Upper lobe of right lung (tissue), 1 donor: ENCODE measurements around the gene PTPRN2. TPM values are rescaled to one million over a fixed set of nuclear protein-coding genes. Genes with fewer than 3 reads are reported as not detected.

Source experiments
- ATAC-seq: fragments of 200-7000 bp; cut with Tn5 transposase; one replicate; pipeline ENCODE4 v1.9.1; 2020; ENCODE audit warnings: mild to moderate bottlenecking, moderate library complexity
- DNase-seq: peaks from one replicate; pipeline ENCODE4 v3.0.0-alpha.2; 2020
- H3K27ac ChIP-seq: fragments of 200-600 bp; one replicate; pipeline ENCODE4 v1.8.0; 2022
- H3K27me3 ChIP-seq: fragments of 200-600 bp; one replicate; pipeline ENCODE4 v1.8.0; 2022; ENCODE audit warnings: mild to moderate bottlenecking
- H3K36me3 ChIP-seq: fragments of 200-600 bp; one replicate; pipeline ENCODE4 v1.8.0; 2022
- H3K4me1 ChIP-seq: fragments of 200-600 bp; one replicate; pipeline ENCODE4 v1.8.0; 2022
- H3K4me3 ChIP-seq: fragments of 200-600 bp; one replicate; pipeline ENCODE4 v1.8.0; 2022; ENCODE audit warnings: mild to moderate bottlenecking
- H3K9me3 ChIP-seq: fragments of 200-600 bp; one replicate; pipeline ENCODE4 v1.8.0; 2022
- intact Hi-C: fragments of 100-400 bp; cut with DNase I; formaldehyde crosslinking; loops from one replicate; pipeline ENCODE4 v1.11.0; 2022
- total RNA-seq: library from RNA; stranded (reverse); fragmentation: NEBNext Ultra II Directional; extraction: Animal tissue kit (Norgen Biotek cat#: 25700); gene quantifications from one replicate; pipeline ENCODE4 v1.2.1, GENCODE V29; 2021
- TF ChIP-seq, protein P1 (sequence below): fragments of 200-600 bp; IDR thresholded peaks from one replicate; pipeline ENCODE4 v1.8.0; 2022; ENCODE audit warnings: antibody characterized with exemption
- donor health status: DM: no; HTN: yes; CAD: no; lungs with severe emphysema.

PTPRN2 gene
- total RNA-seq, 1 donor from 2014 or later = 4.9 TPM

DNA sequence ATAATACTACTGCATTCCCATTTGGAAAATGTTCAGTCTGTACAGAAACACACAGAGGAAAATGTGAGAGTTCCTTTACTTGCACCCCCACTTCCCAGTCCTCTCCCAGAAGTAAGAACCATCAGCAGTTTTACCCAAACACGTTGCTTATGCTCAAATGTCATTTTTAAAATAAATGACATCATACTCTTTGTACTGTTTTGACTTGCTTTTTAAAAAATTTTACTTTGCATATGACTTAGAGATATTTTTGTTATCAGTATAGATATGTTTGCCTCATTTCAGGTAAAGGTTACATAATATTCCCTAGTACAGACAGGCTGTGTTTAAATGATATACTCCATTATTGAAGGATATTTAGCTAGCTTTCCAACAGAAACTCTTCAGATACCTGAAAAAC lies 13.5 kb upstream of the PTPRN2 start:
- Histone ChIP-seq H3K4me1 (no peaks in the 10 kb centered on the region), H3K4me3 (no peak overlapping the region), H3K27ac (no peak overlapping the region), H3K27me3 (no peaks in the 10 kb centered on the region), H3K36me3 (no peaks in the 10 kb centered on the region), H3K9me3 (no peaks in the 10 kb centered on the region)
- intact Hi-C loops = no loop called here
- TF ChIP-seq, protein P1, sequence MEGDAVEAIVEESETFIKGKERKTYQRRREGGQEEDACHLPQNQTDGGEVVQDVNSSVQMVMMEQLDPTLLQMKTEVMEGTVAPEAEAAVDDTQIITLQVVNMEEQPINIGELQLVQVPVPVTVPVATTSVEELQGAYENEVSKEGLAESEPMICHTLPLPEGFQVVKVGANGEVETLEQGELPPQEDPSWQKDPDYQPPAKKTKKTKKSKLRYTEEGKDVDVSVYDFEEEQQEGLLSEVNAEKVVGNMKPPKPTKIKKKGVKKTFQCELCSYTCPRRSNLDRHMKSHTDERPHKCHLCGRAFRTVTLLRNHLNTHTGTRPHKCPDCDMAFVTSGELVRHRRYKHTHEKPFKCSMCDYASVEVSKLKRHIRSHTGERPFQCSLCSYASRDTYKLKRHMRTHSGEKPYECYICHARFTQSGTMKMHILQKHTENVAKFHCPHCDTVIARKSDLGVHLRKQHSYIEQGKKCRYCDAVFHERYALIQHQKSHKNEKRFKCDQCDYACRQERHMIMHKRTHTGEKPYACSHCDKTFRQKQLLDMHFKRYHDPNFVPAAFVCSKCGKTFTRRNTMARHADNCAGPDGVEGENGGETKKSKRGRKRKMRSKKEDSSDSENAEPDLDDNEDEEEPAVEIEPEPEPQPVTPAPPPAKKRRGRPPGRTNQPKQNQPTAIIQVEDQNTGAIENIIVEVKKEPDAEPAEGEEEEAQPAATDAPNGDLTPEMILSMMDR = no peak
- no peak for DNase-seq
- ATAC-seq = no peak

GRCh38 chr7:158596745-158597144 lies 9.1 kb upstream of the PTPRN2 start:
- Histone ChIP-seq H3K36me3 (no peaks in the 10 kb centered on the region), H3K27me3 (no peaks in the 10 kb centered on the region), H3K4me3 (no peak overlapping the region), H3K4me1 (no peaks in the 10 kb centered on the region), H3K27ac (no peak overlapping the region), H3K9me3 (no peaks in the 10 kb centered on the region)
- ATAC-seq = no peak
- TF ChIP-seq, protein P1 = no peak
- no peak for DNase-seq
- intact Hi-C loops = no loop called here

- ATAC-seq (no peak), DNase-seq (no peak)
- Histone ChIP-seq H3K9me3 (no peaks in the 10 kb centered on the region), H3K27ac (no peak overlapping the region), H3K4me3 (no peak overlapping the region), H3K27me3 (no peaks in the 10 kb centered on the region), H3K4me1 (no peaks in the 10 kb centered on the region), H3K36me3 (no peaks in the 10 kb centered on the region)
- intact Hi-C loops = no loop called here
- TF ChIP-seq, protein P1 = no peak
Observed at GRCh38 chr7:158596309-158596708, 8.7 kb upstream of the PTPRN2 start.

- H3K27me3 ChIP-seq = no peaks in the 10 kb centered on the region
- DNase-seq (no peak), ATAC-seq (peak; percentile 81)
Observed at GRCh38 chr7:158595068-158595467, 7.4 kb upstream of the PTPRN2 start.

GRCh38 chr7:158592541-158592940 lies 4.9 kb upstream of the PTPRN2 start:
- ATAC-seq (no peak), DNase-seq (no peak)
- Histone ChIP-seq H3K27ac (no peak overlapping the region), H3K27me3 (peaks cover 7% of the 10 kb centered on the region), H3K9me3 (no peaks in the 10 kb centered on the region), H3K36me3 (no peaks in the 10 kb centered on the region), H3K4me1 (no peaks in the 10 kb centered on the region), H3K4me3 (no peak overlapping the region)
- intact Hi-C loops = no loop called here
- TF ChIP-seq, protein P1 = no peak

More at GRCh38 chr7:158595068-158595467, 7.4 kb upstream of the PTPRN2 start:
- Histone ChIP-seq H3K9me3 (no peaks in the 10 kb centered on the region), H3K27ac (no peak overlapping the region), H3K4me3 (no peak overlapping the region), H3K36me3 (no peaks in the 10 kb centered on the region), H3K4me1 (no peaks in the 10 kb centered on the region)
- TF ChIP-seq, protein P1 = no peak
- intact Hi-C loops = no loop called here

DNA sequence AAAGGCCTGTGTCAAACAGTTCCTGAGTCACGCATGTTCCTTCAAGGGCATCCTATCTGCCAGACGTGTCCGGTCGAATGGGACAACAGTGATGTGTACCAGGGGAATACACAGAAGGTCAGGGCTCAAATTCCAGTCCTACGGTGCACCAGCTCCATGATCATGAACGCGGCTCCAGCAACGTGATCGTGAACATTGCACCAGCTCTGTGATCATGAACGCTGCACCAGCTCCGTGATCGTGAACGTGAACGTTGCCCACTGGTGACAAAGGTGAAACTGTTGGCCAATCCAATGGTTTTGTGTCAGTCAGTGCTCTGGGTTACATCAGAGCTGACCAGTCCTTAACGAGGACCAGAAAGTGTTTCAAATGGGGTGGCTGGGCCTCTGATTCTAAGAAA lies 4.3 kb upstream of the PTPRN2 start:
- no peak overlapping the region for H3K4me3 ChIP-seq
- peaks cover 7% of the 10 kb centered on the region for H3K27me3 ChIP-seq
- ATAC-seq = no peak
- no peak for DNase-seq
- intact Hi-C loops = no loop called here
- H3K4me1 ChIP-seq = peaks cover 2% of the 10 kb centered on the region
- H3K36me3 ChIP-seq = no peaks in the 10 kb centered on the region
- no peaks in the 10 kb centered on the region for H3K9me3 ChIP-seq
- no peak overlapping the region for H3K27ac ChIP-seq
- TF ChIP-seq, protein P1 = no peak
